PFSK-1 (cell line): ENCODE results near the gene WDPCP.

Experiments
- FOXP2 ChIP-seq: optimal IDR thresholded peaks from 2 replicates; pipeline ENCODE3; 2011; ENCODE audit warnings: borderline replicate concordance, control low read depth, inconsistent platforms; ENCODE audit not compliant: insufficient read depth; ENCODE audit errors: extremely low read length, extremely low read depth
- POLR2AphosphoS5 ChIP-seq: IDR thresholded peaks from 2 replicates; pipeline ENCODE4 v1.6.1; 2012; ENCODE audit warnings: low read depth, mild to moderate bottlenecking, control low read depth, low read length, moderate library complexity
- SIN3A ChIP-seq: IDR thresholded peaks from 2 replicates; pipeline ENCODE4 v1.6.1; 2012; ENCODE audit warnings: mild to moderate bottlenecking, low read length, moderate library complexity, borderline replicate concordance; ENCODE audit not compliant: insufficient read depth
- TAF1 ChIP-seq: IDR thresholded peaks from 2 replicates; pipeline ENCODE4 v1.6.1; 2012; ENCODE audit warnings: low read length, control low read depth, borderline replicate concordance; ENCODE audit not compliant: insufficient read depth
- TF ChIP-seq, protein P1 (sequence below), 2 experiments: IDR thresholded peaks; 2 replicates each; pipeline versions ENCODE4 v1.6.1 to v1.8.0; 2011 to 2012; ENCODE audit warnings: low read depth in 2 of 2, low read length in 2 of 2, control low read depth in 1 of 2, inconsistent platforms in 1 of 2, mild to moderate bottlenecking in 1 of 2, moderate library complexity in 1 of 2; ENCODE audit not compliant: insufficient read depth in 1 of 2

WDPCP gene

DNA sequence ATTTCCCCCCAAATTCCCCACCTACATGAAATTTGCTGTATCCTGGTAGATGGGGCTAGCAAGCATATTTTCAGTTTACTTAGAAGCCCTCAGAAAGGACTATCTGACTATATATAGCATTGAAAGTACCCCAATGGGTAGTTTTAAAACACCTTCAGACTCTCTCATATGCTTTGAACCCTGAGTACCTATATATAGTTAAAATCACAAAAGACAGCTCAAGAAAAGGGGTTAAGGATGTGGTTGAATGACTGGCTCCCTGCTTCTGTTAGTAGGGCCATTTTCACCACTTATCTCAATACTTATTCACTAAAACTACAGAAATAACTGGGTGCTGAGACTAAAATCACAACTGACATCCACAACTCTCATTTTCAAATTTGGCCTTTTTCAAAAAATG is 18.5 kb downstream of the WDPCP start:
- TF ChIP-seq TAF1 = no peak
- TF ChIP-seq FOXP2 = no peak

DNA sequence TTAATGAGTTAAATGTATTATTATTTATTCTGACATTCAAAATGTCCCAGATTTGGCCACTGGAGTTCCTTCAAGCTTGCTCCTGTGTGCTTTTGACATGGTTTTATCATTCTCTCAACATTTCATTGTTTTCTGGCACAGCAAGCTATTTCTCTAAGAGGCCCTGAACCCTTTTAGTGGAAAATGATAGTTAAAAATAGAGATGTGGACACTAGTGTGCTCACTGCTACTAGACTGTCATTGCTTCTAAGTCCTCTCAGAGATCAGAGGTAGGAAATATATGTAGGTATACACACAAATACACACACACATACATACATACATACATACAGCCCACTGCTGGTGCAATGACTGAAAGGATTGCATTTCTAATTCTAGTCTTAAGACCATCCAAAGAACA is 25.5 kb downstream of the WDPCP start:
- TF ChIP-seq FOXP2 (no peak), TAF1 (no peak), SIN3A (no peak), POLR2AphosphoS5 (no peak)
- TF ChIP-seq, protein P1, sequence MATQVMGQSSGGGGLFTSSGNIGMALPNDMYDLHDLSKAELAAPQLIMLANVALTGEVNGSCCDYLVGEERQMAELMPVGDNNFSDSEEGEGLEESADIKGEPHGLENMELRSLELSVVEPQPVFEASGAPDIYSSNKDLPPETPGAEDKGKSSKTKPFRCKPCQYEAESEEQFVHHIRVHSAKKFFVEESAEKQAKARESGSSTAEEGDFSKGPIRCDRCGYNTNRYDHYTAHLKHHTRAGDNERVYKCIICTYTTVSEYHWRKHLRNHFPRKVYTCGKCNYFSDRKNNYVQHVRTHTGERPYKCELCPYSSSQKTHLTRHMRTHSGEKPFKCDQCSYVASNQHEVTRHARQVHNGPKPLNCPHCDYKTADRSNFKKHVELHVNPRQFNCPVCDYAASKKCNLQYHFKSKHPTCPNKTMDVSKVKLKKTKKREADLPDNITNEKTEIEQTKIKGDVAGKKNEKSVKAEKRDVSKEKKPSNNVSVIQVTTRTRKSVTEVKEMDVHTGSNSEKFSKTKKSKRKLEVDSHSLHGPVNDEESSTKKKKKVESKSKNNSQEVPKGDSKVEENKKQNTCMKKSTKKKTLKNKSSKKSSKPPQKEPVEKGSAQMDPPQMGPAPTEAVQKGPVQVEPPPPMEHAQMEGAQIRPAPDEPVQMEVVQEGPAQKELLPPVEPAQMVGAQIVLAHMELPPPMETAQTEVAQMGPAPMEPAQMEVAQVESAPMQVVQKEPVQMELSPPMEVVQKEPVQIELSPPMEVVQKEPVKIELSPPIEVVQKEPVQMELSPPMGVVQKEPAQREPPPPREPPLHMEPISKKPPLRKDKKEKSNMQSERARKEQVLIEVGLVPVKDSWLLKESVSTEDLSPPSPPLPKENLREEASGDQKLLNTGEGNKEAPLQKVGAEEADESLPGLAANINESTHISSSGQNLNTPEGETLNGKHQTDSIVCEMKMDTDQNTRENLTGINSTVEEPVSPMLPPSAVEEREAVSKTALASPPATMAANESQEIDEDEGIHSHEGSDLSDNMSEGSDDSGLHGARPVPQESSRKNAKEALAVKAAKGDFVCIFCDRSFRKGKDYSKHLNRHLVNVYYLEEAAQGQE (IDR thresholded peaks at IDR 0.05; ENCODE audit: insufficient read depth in 1 of 2, low read depth in 2 of 2, low read length in 2 of 2) = no peak

DNA sequence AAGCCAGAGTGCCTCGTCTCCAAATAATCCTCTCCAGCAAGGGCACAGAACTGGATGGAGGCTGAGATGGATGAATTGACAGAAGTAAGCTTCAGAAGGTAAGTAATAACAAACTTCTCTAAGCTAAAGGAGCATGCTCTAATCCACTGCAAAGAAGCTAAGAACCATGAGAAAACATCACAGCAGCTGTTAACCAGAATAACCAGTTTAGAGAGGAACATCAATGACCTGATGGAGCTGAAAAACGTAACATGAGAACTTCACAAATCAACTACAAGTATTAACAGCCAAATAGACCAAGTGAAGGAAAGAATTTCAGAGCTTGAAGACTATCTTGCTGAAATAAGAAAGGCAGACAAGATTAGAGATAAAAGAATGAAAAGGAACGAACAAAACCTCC is 32.3 kb downstream of the WDPCP start:
- TF ChIP-seq, protein P1 (IDR thresholded peaks at IDR 0.05; ENCODE audit: insufficient read depth in 1 of 2, low read depth in 2 of 2, low read length in 2 of 2) = no peak
- no peak for TF ChIP-seq POLR2AphosphoS5
- no peak for TF ChIP-seq TAF1
- no peak for TF ChIP-seq FOXP2
- TF ChIP-seq SIN3A = no peak

DNA sequence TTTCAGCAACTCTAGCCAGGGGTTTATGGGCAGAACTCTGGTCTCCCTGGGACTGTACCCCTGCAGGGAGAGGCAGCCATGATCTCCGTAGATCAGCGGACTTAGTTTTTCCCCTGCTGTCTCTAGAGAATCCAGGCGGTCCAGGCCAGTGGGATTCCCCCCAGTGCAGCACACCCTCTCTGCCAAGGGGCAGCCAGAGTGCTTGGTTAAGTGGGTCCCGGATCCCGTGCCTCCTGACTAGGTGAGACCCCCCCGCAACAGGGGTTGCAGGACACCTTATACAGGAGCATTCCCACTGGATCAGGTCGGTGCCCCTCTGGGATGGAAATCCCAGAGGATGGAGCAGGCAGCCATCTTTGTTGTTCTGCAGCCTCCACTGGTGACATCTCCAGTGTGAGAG is 33.0 kb downstream of the WDPCP start:
- no peak for TF ChIP-seq POLR2AphosphoS5
- TF ChIP-seq FOXP2 = no peak
- no peak for TF ChIP-seq TAF1
- no peak for TF ChIP-seq SIN3A
- TF ChIP-seq, protein P1 (IDR thresholded peaks at IDR 0.05; ENCODE audit: insufficient read depth in 1 of 2, low read depth in 2 of 2, low read length in 2 of 2) = no peak

DNA sequence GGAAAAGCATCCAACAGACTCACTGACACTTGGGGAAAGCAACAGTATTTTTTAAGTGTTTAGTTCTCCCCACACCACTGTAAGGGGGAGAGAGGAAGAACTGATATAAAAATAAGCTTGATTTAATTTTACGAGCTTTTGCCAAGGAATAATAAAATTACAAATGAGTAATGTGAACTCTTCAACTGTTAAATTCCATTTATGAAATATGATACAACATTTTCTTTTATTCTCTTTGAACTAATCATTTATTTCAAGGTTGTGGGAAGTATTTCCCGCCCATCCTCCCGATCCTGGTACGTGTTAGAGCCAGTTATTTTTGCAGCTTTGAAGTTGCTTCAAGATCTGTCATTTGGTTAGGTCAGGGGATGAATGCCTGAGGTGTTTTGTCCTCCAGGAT is 35.2 kb downstream of the WDPCP start:
- TF ChIP-seq FOXP2 (no peak), SIN3A (no peak), POLR2AphosphoS5 (no peak), TAF1 (no peak)
- TF ChIP-seq, protein P1 (IDR thresholded peaks at IDR 0.05; ENCODE audit: insufficient read depth in 1 of 2, low read depth in 2 of 2, low read length in 2 of 2) = no peak

DNA sequence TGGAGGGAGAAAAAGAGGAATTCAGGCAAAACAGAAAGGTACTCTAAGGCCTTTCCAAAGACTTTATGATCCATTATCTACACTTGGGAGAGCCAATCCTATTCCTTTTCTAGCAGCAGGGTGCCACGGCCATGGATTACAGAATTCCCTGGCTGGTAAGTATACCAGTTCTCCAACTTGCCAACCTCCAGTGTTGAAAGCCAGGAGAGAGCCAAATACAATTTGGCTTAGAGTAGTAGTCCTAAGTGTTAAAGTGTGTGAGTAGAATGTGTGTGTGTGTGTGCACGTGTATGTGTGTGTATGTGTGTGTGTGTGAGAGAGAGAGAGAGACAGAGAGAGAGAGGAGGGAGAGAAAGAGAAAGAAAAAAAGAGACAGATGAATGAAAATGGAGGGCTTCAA is 43.3 kb downstream of the WDPCP start:
- TF ChIP-seq POLR2AphosphoS5 (no peak), SIN3A (no peak), TAF1 (no peak)
- TF ChIP-seq, protein P1 (IDR thresholded peaks at IDR 0.05; ENCODE audit: insufficient read depth in 1 of 2, low read depth in 2 of 2, low read length in 2 of 2) = no peak
